ENCODE measurements around the gene TMEM132E.

DNA sequence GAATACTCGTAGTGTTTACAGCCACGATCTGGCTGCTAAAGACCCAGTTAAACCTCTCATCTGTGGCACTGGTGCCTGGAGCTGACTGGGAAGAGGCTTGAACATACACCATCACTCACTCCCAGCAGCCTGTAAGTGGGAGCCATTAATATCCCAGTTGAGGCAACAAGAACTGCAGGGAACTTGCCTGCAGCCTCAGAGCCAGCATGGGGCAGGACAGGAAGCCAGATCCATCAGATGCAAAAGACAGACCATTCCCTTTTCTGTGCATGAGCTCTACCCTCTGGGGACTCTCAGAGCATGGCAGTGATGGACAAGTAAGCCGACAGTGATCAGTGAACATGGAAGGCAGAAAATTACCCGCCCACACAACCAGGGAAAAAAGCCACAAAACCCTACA is 91.8 kb downstream of the TMEM132E start:
- TF ChIP-seq, protein P1, sequence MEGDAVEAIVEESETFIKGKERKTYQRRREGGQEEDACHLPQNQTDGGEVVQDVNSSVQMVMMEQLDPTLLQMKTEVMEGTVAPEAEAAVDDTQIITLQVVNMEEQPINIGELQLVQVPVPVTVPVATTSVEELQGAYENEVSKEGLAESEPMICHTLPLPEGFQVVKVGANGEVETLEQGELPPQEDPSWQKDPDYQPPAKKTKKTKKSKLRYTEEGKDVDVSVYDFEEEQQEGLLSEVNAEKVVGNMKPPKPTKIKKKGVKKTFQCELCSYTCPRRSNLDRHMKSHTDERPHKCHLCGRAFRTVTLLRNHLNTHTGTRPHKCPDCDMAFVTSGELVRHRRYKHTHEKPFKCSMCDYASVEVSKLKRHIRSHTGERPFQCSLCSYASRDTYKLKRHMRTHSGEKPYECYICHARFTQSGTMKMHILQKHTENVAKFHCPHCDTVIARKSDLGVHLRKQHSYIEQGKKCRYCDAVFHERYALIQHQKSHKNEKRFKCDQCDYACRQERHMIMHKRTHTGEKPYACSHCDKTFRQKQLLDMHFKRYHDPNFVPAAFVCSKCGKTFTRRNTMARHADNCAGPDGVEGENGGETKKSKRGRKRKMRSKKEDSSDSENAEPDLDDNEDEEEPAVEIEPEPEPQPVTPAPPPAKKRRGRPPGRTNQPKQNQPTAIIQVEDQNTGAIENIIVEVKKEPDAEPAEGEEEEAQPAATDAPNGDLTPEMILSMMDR (IDR thresholded peaks at IDR 0.05) = no peak
- no peak for TF ChIP-seq POLR2A (IDR thresholded peaks at IDR 0.05)
